Tibial nerve (tissue), 4 donors: ENCODE data around the gene TGFB1I1. TPM values are rescaled to one million over a fixed set of nuclear protein-coding genes. Genes with fewer than 3 reads are reported as not detected.
A peak's percentile ranks its signal among the peaks of the same experiment; 100 is the strongest.

ENCODE experiments used
- DNase-seq, 2 donors: peaks; one replicate each; pipeline ENCODE4 v3.0.0-alpha.2; 2019; ENCODE audit warnings: low spot score in 2 of 2
- H3K27ac ChIP-seq, 4 donors: fragments of 200-600 bp; sonication (generic) in 3 of 4; one replicate each; pipeline ENCODE4 v1.5.1; 2017 to 2019; ENCODE audit warnings: mild to moderate bottlenecking in 1 of 4
- H3K27me3 ChIP-seq, 2 donors: fragments of 200-600 bp; sonication (generic) in 1 of 2; one replicate each; pipeline versions ENCODE4 v1.5.1 to v1.6.0; 2017 to 2019
- H3K36me3 ChIP-seq, 3 donors: fragments of 200-600 bp; sonication (generic); one replicate each; pipeline ENCODE4 v1.5.1; 2018 to 2019
- H3K4me1 ChIP-seq, 4 donors: fragments of 200-600 bp; sonication (generic) in 3 of 4; one replicate each; pipeline ENCODE4 v1.5.1; 2017 to 2019
- H3K4me3 ChIP-seq, 4 donors: fragments of 200-600 bp; sonication (generic) in 3 of 4; one replicate each; pipeline ENCODE4 v1.5.1; 2017 to 2019; ENCODE audit warnings: mild to moderate bottlenecking in 1 of 4, moderate library complexity in 1 of 4
- H3K9me3 ChIP-seq, 4 donors: fragments of 200-600 bp; sonication (generic) in 3 of 4; one replicate each; pipeline ENCODE4 v1.5.1; 2017 to 2019
- CTCF ChIP-seq, 5 experiments: fragments of 200-600 bp in 3 of 5; fragments of 450-650 bp in 2 of 5; sonication (generic) in 3 of 5; IDR thresholded peaks; one replicate each; pipeline ENCODE4 v1.5.1; 2016 to 2019; ENCODE audit warnings: antibody characterized with exemption in 5 of 5, mild to moderate bottlenecking in 3 of 5, moderate library complexity in 2 of 5
- EP300 ChIP-seq, 2 donors: sonication (generic); formaldehyde crosslinking; IDR thresholded peaks; one replicate each; pipeline ENCODE4 v1.6.1; 2017; ENCODE audit warnings: antibody characterized with exemption in 2 of 2, mild to moderate bottlenecking in 1 of 2
- POLR2A ChIP-seq, 2 donors: fragments of 450-650 bp; IDR thresholded peaks; one replicate each; pipeline ENCODE4 v1.6.1; 2017; ENCODE audit warnings: antibody characterized with exemption in 2 of 2, mild to moderate bottlenecking in 2 of 2, moderate library complexity in 2 of 2
- WGBS, 2 donors: methylation state at CpG; one replicate each; pipeline ENCODE4 v1.1.5; 2018; 5-methylcytosine and 5-hydroxymethylcytosine counted together
- total RNA-seq, 4 donors: library from RNA; depleted of rRNA; stranded (reverse); fragments of >200 nt; gene quantifications; one replicate each; pipeline ENCODE4 v1.1.0, GENCODE V29; 2016

Gene TGFB1I1
- total RNA-seq, 4 donors from 2014 or later, result 29.3 to 68.7 (median 53.5) TPM

- H3K4me3 ChIP-seq, result peak overlapping the region; percentile 52 to 83 (median 65)
- no peak for DNase-seq
- no peaks in the 10 kb centered on the region for H3K27me3 ChIP-seq
- peak overlapping the region; percentile 88 to 98 (median 96) for H3K27ac ChIP-seq
- H3K4me1 ChIP-seq, result peaks cover 0 to 44% (median 12%) of the 10 kb centered on the region in 4 donors
- H3K9me3 ChIP-seq, result no peaks in the 10 kb centered on the region
- peaks cover 0 to 43% (median 4%) of the 10 kb centered on the region in 3 donors for H3K36me3 ChIP-seq
- 23 to 24% methylated on average over 15 of the region's 15 CpGs for WGBS, 2 donors
- no peak for TF ChIP-seq CTCF (IDR thresholded peaks at IDR 0.05)
- no peak for TF ChIP-seq EP300 (IDR thresholded peaks at IDR 0.05)
- no peak for TF ChIP-seq POLR2A (IDR thresholded peaks at IDR 0.05)
Observed at GRCh38 chr16:31471241-31471874, 594 bp upstream of the TGFB1I1 start.

GRCh38 chr16:31472709-31473203, 804 bp downstream of the TGFB1I1 start:
- TF ChIP-seq CTCF (IDR thresholded peaks at IDR 0.05) (peak; percentile 55 to 89 (median 84)), POLR2A (IDR thresholded peaks at IDR 0.05) (peak in 1 of 2 donors; percentile 32), EP300 (IDR thresholded peaks at IDR 0.05) (peak in 1 of 2 donors; percentile 72)
- Histone ChIP-seq H3K4me1 (peaks cover 0 to 52% (median 12%) of the 10 kb centered on the region in 4 donors), H3K27me3 (no peaks in the 10 kb centered on the region), H3K9me3 (no peaks in the 10 kb centered on the region), H3K27ac (peak overlapping the region; percentile 88 to 98 (median 96)), H3K36me3 (peaks cover 0 to 46% (median 4%) of the 10 kb centered on the region in 3 donors), H3K4me3 (peak overlapping the region; percentile 52 to 83 (median 65))
- 15 to 25% methylated on average over 20 of the region's 20 CpGs for WGBS, 2 donors
- peak; percentile 83 to 84 for DNase-seq

GRCh38 chr16:31473264-31473984, 1.5 kb downstream of the TGFB1I1 start:
- Histone ChIP-seq H3K27ac (peak overlapping the region; percentile 88 to 98 (median 96)), H3K4me3 (peak overlapping the region in 1 of 4 donors; percentile 83)

GRCh38 chr16:31474173-31474714, 2.3 kb downstream of the TGFB1I1 start:
- no peak for TF ChIP-seq CTCF (IDR thresholded peaks at IDR 0.05)
- TF ChIP-seq EP300 (IDR thresholded peaks at IDR 0.05), result no peak
- no peak for TF ChIP-seq POLR2A (IDR thresholded peaks at IDR 0.05)
- no peak for DNase-seq
- no peaks in the 10 kb centered on the region for H3K27me3 ChIP-seq
- H3K36me3 ChIP-seq, result peaks cover 0 to 60% (median 4%) of the 10 kb centered on the region in 3 donors
- H3K9me3 ChIP-seq, result no peaks in the 10 kb centered on the region
- H3K4me1 ChIP-seq, result peaks cover 0 to 52% (median 12%) of the 10 kb centered on the region in 4 donors
- WGBS, 2 donors, result 74 to 84% methylated on average over 12 of the region's 12 CpGs
- no peak overlapping the region for H3K27ac ChIP-seq
- H3K4me3 ChIP-seq, result no peak overlapping the region

More at GRCh38 chr16:31473264-31473984, 1.5 kb downstream of the TGFB1I1 start:
- Histone ChIP-seq H3K9me3 (no peaks in the 10 kb centered on the region), H3K4me1 (peaks cover 0 to 52% (median 12%) of the 10 kb centered on the region in 4 donors), H3K27me3 (no peaks in the 10 kb centered on the region), H3K36me3 (peaks cover 0 to 53% (median 4%) of the 10 kb centered on the region in 3 donors)
- no peak for DNase-seq
- 83% methylated on average over 16 to 17 of the region's 17 CpGs for WGBS, 2 donors
- TF ChIP-seq POLR2A (IDR thresholded peaks at IDR 0.05) (no peak), EP300 (IDR thresholded peaks at IDR 0.05) (no peak), CTCF (IDR thresholded peaks at IDR 0.05) (no peak)
